HepG2 (cell line): Measurements from ENCODE around the gene TREML1.

ENCODE experiments used
- CHD2 ChIP-seq: IDR thresholded peaks from 2 replicates; pipeline ENCODE4 v1.6.1; 2011; ENCODE audit warnings: low read depth, low read length, improper control_type of control experiment
- CTCF ChIP-seq: sonication (generic); formaldehyde crosslinking; IDR thresholded peaks from 2 replicates; pipeline ENCODE4 v1.5.0; 2020; ENCODE audit warnings: mild to moderate bottlenecking, missing genetic modification reagents, moderate library complexity
- E2F1 ChIP-seq: sonication (generic); formaldehyde crosslinking; IDR thresholded peaks from 2 replicates; pipeline ENCODE4 v1.5.0; 2020; ENCODE audit warnings: missing genetic modification reagents
- MED1 ChIP-seq: sonication (generic); formaldehyde crosslinking; IDR thresholded peaks from 2 replicates; pipeline ENCODE4 v1.4.0; 2020; ENCODE audit warnings: missing genetic modification reagents
- NKX3-1 ChIP-seq: sonication (generic); formaldehyde crosslinking; IDR thresholded peaks from 2 replicates; pipeline ENCODE4 v1.5.0; 2020; ENCODE audit warnings: missing genetic modification reagents
- POLR2A ChIP-seq, 2 experiments: IDR thresholded peaks; 2 replicates each; pipeline ENCODE4 v1.6.1; 2011; ENCODE audit warnings: low read depth in 2 of 2, low read length in 2 of 2, mild to moderate bottlenecking in 1 of 2, moderate library complexity in 1 of 2; ENCODE audit not compliant: insufficient read depth in 1 of 2
- RCOR2 ChIP-seq: IDR thresholded peaks from 2 replicates; pipeline ENCODE4 v1.6.1; 2016; ENCODE audit warnings: missing biosample characterization, missing genetic modification reagents
- REST ChIP-seq, 2 experiments: IDR thresholded peaks; 2 replicates each; pipeline ENCODE4 v1.6.1; 2011 to 2012; ENCODE audit warnings: low read length in 2 of 2, borderline replicate concordance in 1 of 2, low read depth in 1 of 2, mild to moderate bottlenecking in 1 of 2, moderate library complexity in 1 of 2
- ZFP91 ChIP-seq: sonication (generic); formaldehyde crosslinking; IDR thresholded peaks from 2 replicates; pipeline ENCODE4 v1.9.0; 2022; ENCODE audit warnings: missing genetic modification reagents, mild to moderate bottlenecking, borderline replicate concordance
- TF ChIP-seq, protein P1 (sequence below): fragments of 450-650 bp; IDR thresholded peaks from 2 replicates; pipeline ENCODE4 v1.6.1; 2017; ENCODE audit warnings: mild to moderate bottlenecking

GRCh38 chr6:41201764-41202173 lies 47.6 kb upstream of the TREML1 start:
- TF ChIP-seq, protein P1, sequence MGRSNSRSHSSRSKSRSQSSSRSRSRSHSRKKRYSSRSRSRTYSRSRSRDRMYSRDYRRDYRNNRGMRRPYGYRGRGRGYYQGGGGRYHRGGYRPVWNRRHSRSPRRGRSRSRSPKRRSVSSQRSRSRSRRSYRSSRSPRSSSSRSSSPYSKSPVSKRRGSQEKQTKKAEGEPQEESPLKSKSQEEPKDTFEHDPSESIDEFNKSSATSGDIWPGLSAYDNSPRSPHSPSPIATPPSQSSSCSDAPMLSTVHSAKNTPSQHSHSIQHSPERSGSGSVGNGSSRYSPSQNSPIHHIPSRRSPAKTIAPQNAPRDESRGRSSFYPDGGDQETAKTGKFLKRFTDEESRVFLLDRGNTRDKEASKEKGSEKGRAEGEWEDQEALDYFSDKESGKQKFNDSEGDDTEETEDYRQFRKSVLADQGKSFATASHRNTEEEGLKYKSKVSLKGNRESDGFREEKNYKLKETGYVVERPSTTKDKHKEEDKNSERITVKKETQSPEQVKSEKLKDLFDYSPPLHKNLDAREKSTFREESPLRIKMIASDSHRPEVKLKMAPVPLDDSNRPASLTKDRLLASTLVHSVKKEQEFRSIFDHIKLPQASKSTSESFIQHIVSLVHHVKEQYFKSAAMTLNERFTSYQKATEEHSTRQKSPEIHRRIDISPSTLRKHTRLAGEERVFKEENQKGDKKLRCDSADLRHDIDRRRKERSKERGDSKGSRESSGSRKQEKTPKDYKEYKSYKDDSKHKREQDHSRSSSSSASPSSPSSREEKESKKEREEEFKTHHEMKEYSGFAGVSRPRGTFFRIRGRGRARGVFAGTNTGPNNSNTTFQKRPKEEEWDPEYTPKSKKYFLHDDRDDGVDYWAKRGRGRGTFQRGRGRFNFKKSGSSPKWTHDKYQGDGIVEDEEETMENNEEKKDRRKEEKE = no peak
- TF ChIP-seq MED1 (CRISPR knock-in tag) = no peak
- no peak for TF ChIP-seq POLR2A (IDR thresholded peaks at IDR 0.05; ENCODE audit: insufficient read depth in 1 of 2, low read depth in 2 of 2, low read length in 2 of 2)
- TF ChIP-seq CTCF (CRISPR knock-in tag) = no peak
- no peak for TF ChIP-seq REST (IDR thresholded peaks at IDR 0.05; ENCODE audit: borderline replicate concordance in 1 of 2, low read depth in 1 of 2, low read length in 2 of 2)
- no peak for TF ChIP-seq NKX3-1 (CRISPR knock-in tag)
- no peak for TF ChIP-seq CHD2
- no peak for TF ChIP-seq E2F1 (CRISPR knock-in tag)
- TF ChIP-seq RCOR2 (CRISPR knock-in tag) = no peak
- TF ChIP-seq ZFP91 (CRISPR knock-in tag) = no peak
